Measurements from ENCODE around the gene C2CD4D. TPM values are rescaled to one million over a fixed set of nuclear protein-coding genes. Genes with fewer than 3 reads are reported as not detected.

Gene C2CD4D
- polyA plus RNA-seq, 1 donor (not counting 4 experiments of a cell fraction or from before 2014, with no cell fraction given): 0.05 TPM

- no peaks in the 10 kb centered on the region for H3K9me1 ChIP-seq (ENCODE audit: control insufficient read depth, extremely low read depth, insufficient read depth, low read length)
- H3K9ac ChIP-seq (ENCODE audit: control insufficient read depth, extremely low read depth, insufficient read depth, low read length): no peak overlapping the region
- dilution Hi-C loops (cut with MboI; ENCODE audit: extremely low pct_ligation_motif_present, low sequenced_read_pairs): no loop called here
- no peak for TF ChIP-seq EZH2 (IDR thresholded peaks at IDR 0.05; ENCODE audit: low read length)
- TF ChIP-seq CTCF (optimal IDR thresholded peaks at IDR 0.05 in 1 of 3, IDR thresholded peaks at IDR 0.05 in 1 of 3, conservative IDR thresholded peaks at IDR 0.05 in 1 of 3; ENCODE audit: extremely low read depth in 1 of 3, insufficient read depth in 2 of 3, low read length in 3 of 3): no peak
- H3K4me3 ChIP-seq (ENCODE audit: control insufficient read depth in 2 of 3, extremely low read depth in 1 of 3, insufficient read depth in 2 of 3, low read depth in 1 of 3, low read length in 3 of 3): no peak overlapping the region
- H3K9me3 ChIP-seq (ENCODE audit: control insufficient read depth, low read depth, low read length): no peaks in the 10 kb centered on the region
- peaks cover 8% of the 10 kb centered on the region for H3K4me1 ChIP-seq (ENCODE audit: control insufficient read depth, extremely low read depth, insufficient read depth, low read length)
- H2AFZ ChIP-seq (ENCODE audit: control insufficient read depth, low read length): no peak overlapping the region
- H3K36me3 ChIP-seq (ENCODE audit: control insufficient read depth in 2 of 2, extremely low read depth in 1 of 2, insufficient read depth in 2 of 2, low read length in 2 of 2): no peaks in the 10 kb centered on the region
- DNase-seq (ENCODE audit: low read depth, low spot score) (no peak), FAIRE-seq (no peak)
- H4K20me1 ChIP-seq (ENCODE audit: control insufficient read depth, extremely low read depth, insufficient read depth, low read length): no peaks in the 10 kb centered on the region
- no peak overlapping the region for H3K4me2 ChIP-seq (ENCODE audit: control insufficient read depth, extremely low read depth, insufficient read depth, low read depth, low read length)
- H3K79me2 ChIP-seq (ENCODE audit: control insufficient read depth, insufficient read depth, low read length): no peaks in the 10 kb centered on the region
- H3K27ac ChIP-seq (ENCODE audit: control insufficient read depth, insufficient read depth, low read length): no peak overlapping the region
- H3K27me3 ChIP-seq (ENCODE audit: control insufficient read depth, extremely low read depth, insufficient read depth, low read length): peaks cover 41% of the 10 kb centered on the region
Observed at GRCh38 chr1:151801310-151801820, 38.3 kb downstream of the C2CD4D start.

GRCh38 chr1:151800830-151801229, 38.8 kb downstream of the C2CD4D start:
- Histone ChIP-seq H3K79me2 (ENCODE audit: control insufficient read depth, insufficient read depth, low read length) (no peaks in the 10 kb centered on the region), H3K36me3 (ENCODE audit: control insufficient read depth in 2 of 2, extremely low read depth in 1 of 2, insufficient read depth in 2 of 2, low read length in 2 of 2) (no peaks in the 10 kb centered on the region), H3K4me2 (ENCODE audit: control insufficient read depth, extremely low read depth, insufficient read depth, low read depth, low read length) (no peak overlapping the region), H3K9me1 (ENCODE audit: control insufficient read depth, extremely low read depth, insufficient read depth, low read length) (no peaks in the 10 kb centered on the region), H3K9me3 (ENCODE audit: control insufficient read depth, low read depth, low read length) (no peaks in the 10 kb centered on the region), H3K27me3 (ENCODE audit: control insufficient read depth, extremely low read depth, insufficient read depth, low read length) (peaks cover 36% of the 10 kb centered on the region), H4K20me1 (ENCODE audit: control insufficient read depth, extremely low read depth, insufficient read depth, low read length) (no peaks in the 10 kb centered on the region), H3K4me3 (ENCODE audit: control insufficient read depth in 2 of 3, extremely low read depth in 1 of 3, insufficient read depth in 2 of 3, low read depth in 1 of 3, low read length in 3 of 3) (no peak overlapping the region), H3K27ac (ENCODE audit: control insufficient read depth, insufficient read depth, low read length) (no peak overlapping the region), H3K9ac (ENCODE audit: control insufficient read depth, extremely low read depth, insufficient read depth, low read length) (no peak overlapping the region), H2AFZ (ENCODE audit: control insufficient read depth, low read length) (no peak overlapping the region), H3K4me1 (ENCODE audit: control insufficient read depth, extremely low read depth, insufficient read depth, low read length) (peaks cover 8% of the 10 kb centered on the region)
- TF ChIP-seq EZH2 (IDR thresholded peaks at IDR 0.05; ENCODE audit: low read length) (no peak), CTCF (optimal IDR thresholded peaks at IDR 0.05 in 1 of 3, IDR thresholded peaks at IDR 0.05 in 1 of 3, conservative IDR thresholded peaks at IDR 0.05 in 1 of 3; ENCODE audit: extremely low read depth in 1 of 3, insufficient read depth in 2 of 3, low read length in 3 of 3) (no peak)
- FAIRE-seq: no peak
- no peak for DNase-seq (ENCODE audit: low read depth, low spot score)
- dilution Hi-C loops (cut with MboI; ENCODE audit: extremely low pct_ligation_motif_present, low sequenced_read_pairs): no loop called here
